Skeletal muscle cell (primary cell): ENCODE results near the gene ARID3A.

Experiments used
- DNase-seq: peaks from one replicate; pipeline ENCODE4 v3.0.0-alpha.2; 2010; ENCODE audit warnings: low read depth
- H3K4me3 ChIP-seq: 2 replicates; pipeline ENCODE4 v1.5.1; 2011; ENCODE audit warnings: low read depth, mild to moderate bottlenecking, control low read depth, low read length, moderate library complexity

The ARID3A gene

GRCh38 chr19:942133-942645 is 16.4 kb downstream of the ARID3A start:
- no peak overlapping the region for H3K4me3 ChIP-seq
- no peak for DNase-seq

GRCh38 chr19:943551-944170 is 17.8 kb downstream of the ARID3A start:
- DNase-seq: no peak
- H3K4me3 ChIP-seq: no peak overlapping the region

GRCh38 chr19:944171-944567 is 18.3 kb downstream of the ARID3A start:
- H3K4me3 ChIP-seq: no peak overlapping the region

GRCh38 chr19:944663-945241 is 18.9 kb downstream of the ARID3A start:
- DNase-seq: no peak
- no peak overlapping the region for H3K4me3 ChIP-seq

More at GRCh38 chr19:944171-944567, 18.3 kb downstream of the ARID3A start:
- DNase-seq: no peak

- H3K4me3 ChIP-seq: no peak overlapping the region
- no peak for DNase-seq
These were observed 19.8 kb downstream of the ARID3A start for GRCh38 chr19:945401-946252.

GRCh38 chr19:947090-947706 is 21.4 kb downstream of the ARID3A start:
- DNase-seq: no peak
- no peak overlapping the region for H3K4me3 ChIP-seq

- no peak overlapping the region for H3K4me3 ChIP-seq
- no peak for DNase-seq
These were observed 22.1 kb downstream of the ARID3A start for GRCh38 chr19:947707-948539.

GRCh38 chr19:948842-949496 is 23.1 kb downstream of the ARID3A start:
- no peak overlapping the region for H3K4me3 ChIP-seq
- no peak for DNase-seq

GRCh38 chr19:950352-951066 is 24.7 kb downstream of the ARID3A start:
- DNase-seq: no peak
- H3K4me3 ChIP-seq: no peak overlapping the region

- no peak for DNase-seq
- H3K4me3 ChIP-seq: no peak overlapping the region
These were observed 26.3 kb downstream of the ARID3A start for GRCh38 chr19:952049-952679.

- DNase-seq: no peak
- H3K4me3 ChIP-seq: no peak overlapping the region
These were observed 27.0 kb downstream of the ARID3A start for GRCh38 chr19:952680-953444.

- H3K4me3 ChIP-seq: no peak overlapping the region
- no peak for DNase-seq
These were observed 27.8 kb downstream of the ARID3A start for GRCh38 chr19:953445-954271.

GRCh38 chr19:954272-954671 is 28.4 kb downstream of the ARID3A start:
- no peak for DNase-seq
- H3K4me3 ChIP-seq: no peak overlapping the region

GRCh38 chr19:954672-955494 is 29.0 kb downstream of the ARID3A start:
- no peak overlapping the region for H3K4me3 ChIP-seq
- no peak for DNase-seq
